ENCODE measurements around the gene LHFPL6. TPM values are rescaled to one million over a fixed set of nuclear protein-coding genes. Genes with fewer than 3 reads are reported as not detected.

LHFPL6 gene
- total and polyA plus RNA-seq, 9 of the 15 experiments (the other 6 are each of a cell fraction or from before 2014, with no cell fraction given), result 0.18 TPM; not detected in 8

GRCh38 chr13:39527301-39527700 is 75.7 kb downstream of the LHFPL6 start:
- ATAC-seq (no peak), FAIRE-seq (no peak), DNase-seq (ENCODE audit: extremely low read depth in 1 of 4, low spot score in 3 of 4) (no peak)
- Histone ChIP-seq H4K20me1 (replicated peaks; ENCODE audit: control insufficient read depth, insufficient read depth, low read length) (no peaks in the 10 kb centered on the region), H3K9me3 (replicated peaks; ENCODE audit: control insufficient read depth, insufficient read depth, low read depth, low read length) (no peaks in the 10 kb centered on the region), H3K9me1 (ENCODE audit: control insufficient read depth, insufficient read depth, low read length) (no peaks in the 10 kb centered on the region), H2AFZ (ENCODE audit: low read depth, low read length) (no peak overlapping the region), H3K27ac (ENCODE audit: extremely low read depth, low read depth, low read length) (no peak overlapping the region), H3K4me1 (replicated peaks in 1 of 2; ENCODE audit: control insufficient read depth in 2 of 2, insufficient read depth in 2 of 2, low read length in 2 of 2) (no peaks in the 10 kb centered on the region), H3K79me2 (ENCODE audit: control insufficient read depth, insufficient read depth, low read length) (no peaks in the 10 kb centered on the region), H3K27me3 (ENCODE audit: control insufficient read depth in 2 of 2, insufficient read depth in 2 of 2, low read length in 2 of 2) (no peaks in the 10 kb centered on the region), H3K4me2 (ENCODE audit: insufficient read depth, low read length) (no peak overlapping the region), H3K36me3 (ENCODE audit: control insufficient read depth, insufficient read depth, low read length) (no peaks in the 10 kb centered on the region), H3K4me3 (no peak overlapping the region), H3K9ac (ENCODE audit: insufficient read depth in 1 of 2, low read depth in 2 of 2, low read length in 2 of 2) (no peak overlapping the region)
- POLR2A ChIA-PET, result interaction anchor here (0.7 kb wide), 1 partner anchor 13 kb away, joined by 3 read pairs; no protein-coding TSS in a partner anchor
- no TSS peak for BruUV-seq (replicated peaks)
- WGBS (ENCODE audit: insufficient coverage, low coverage, missing lambda C conversion rate), result 7% methylated on average over 2 of the region's 3 CpGs
- in situ Hi-C loops (cut with MboI) (no loop called here), intact Hi-C loops (cut with micrococcal nuclease) (no loop called here)
- CTCF ChIA-PET (ENCODE audit: low intra/inter-chr PET ratio), result no interaction called here
- no peak for TF ChIP-seq ZNF133 (CRISPR knock-in tag; IDR thresholded peaks at IDR 0.05)
- TF ChIP-seq CHD7 (IDR thresholded peaks at IDR 0.05; ENCODE audit: low read depth, low read length), result no peak
- TF ChIP-seq HNRNPK (IDR thresholded peaks at IDR 0.05; ENCODE audit: low read depth, low read length, poor library complexity, severe bottlenecking), result no peak
- TF ChIP-seq RHOXF2B (CRISPR knock-in tag; conservative IDR thresholded peaks at IDR 0.05), result no peak
- no peak for TF ChIP-seq ZNF589 (CRISPR knock-in tag; IDR thresholded peaks at IDR 0.05; ENCODE audit: low read depth)
- no peak for TF ChIP-seq STAT5B (CRISPR knock-in tag; IDR thresholded peaks at IDR 0.05)
- no peak for TF ChIP-seq ARID2 (IDR thresholded peaks at IDR 0.05)
- TF ChIP-seq FOXK2 (conservative IDR thresholded peaks at IDR 0.05 in 1 of 2, IDR thresholded peaks at IDR 0.05 in 1 of 2; ENCODE audit: low read depth in 2 of 2), result no peak
- TF ChIP-seq ZNF274 (IDR thresholded peaks at IDR 0.05; ENCODE audit: borderline replicate concordance, low read depth, low read length), result no peak
- TF ChIP-seq ZNF121 (CRISPR knock-in tag; conservative IDR thresholded peaks at IDR 0.05), result no peak
